NT2/D1 (cell line): ENCODE measurements around the gene SCART1.
"Not testable (repeated sequence)": the region's sequence is repeated elsewhere in the genome, so short reads cannot be mapped to it uniquely, and the experiment has no call there.

ENCODE experiments used
- SUZ12 ChIP-seq: IDR thresholded peaks from 2 replicates; pipeline ENCODE4 v1.6.1; 2011; ENCODE audit not compliant: insufficient read length, insufficient read depth; ENCODE audit errors: extremely low read depth
- YY1 ChIP-seq: IDR thresholded peaks from 2 replicates; pipeline ENCODE4 v1.6.1; 2011; ENCODE audit not compliant: insufficient read length, insufficient read depth
- ZNF274 ChIP-seq: IDR thresholded peaks from 2 replicates; pipeline ENCODE4 v1.6.1; 2011; ENCODE audit warnings: mild to moderate bottlenecking, low read depth, low read length

DNA sequence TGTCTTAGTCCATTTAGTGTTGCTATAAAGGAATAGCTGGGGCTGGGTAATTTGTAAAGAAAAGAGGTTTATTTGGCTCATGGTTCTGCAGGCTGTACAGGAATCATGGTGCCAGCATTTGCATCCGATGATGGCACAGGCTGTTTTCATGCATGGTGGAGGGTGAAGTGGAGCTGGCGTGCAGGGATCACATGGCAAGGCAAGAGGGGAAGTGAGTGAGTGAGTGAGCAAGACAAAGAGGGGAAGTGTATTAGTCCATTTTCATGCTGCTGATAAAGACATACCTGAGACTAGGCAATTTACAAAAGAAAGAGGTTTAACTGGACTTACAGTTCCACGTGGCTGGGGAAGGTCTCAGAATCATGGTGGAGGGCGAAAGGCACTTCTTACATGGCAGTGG is 39.8 kb downstream of the SCART1 start:
- TF ChIP-seq YY1, SUZ12, ZNF274: not testable (repeated sequence)
